RWPE1 (cell line): ENCODE measurements around the gene KRT36.

Source experiments
- CTCF ChIA-PET: fragments of 350-600 bp; sonication (Branson Sonifier 250); formaldehyde crosslinking; extraction: SDS; loops from one replicate; lab custom pipeline; 2021; lab: Yijun Ruan, JAX
- POLR2A ChIA-PET: fragments of 400-600 bp; formaldehyde crosslinking; extraction: SDS; loops from one replicate; lab custom pipeline; 2020; ENCODE audit warnings: antibody characterized with exemption; ENCODE audit not compliant: low non-redundant PET; lab: Yijun Ruan, JAX
- DNase-seq: peaks from one replicate; pipeline ENCODE4 v3.0.0; 2012; ENCODE audit warnings: low spot score
- H3K27ac ChIP-seq: fragments of 450-650 bp; 2 replicates; pipeline ENCODE4 v1.5.1; 2017
- TF ChIP-seq, protein P1 (sequence below): fragments of 450-650 bp; conservative IDR thresholded peaks from 2 replicates; pipeline ENCODE4 v1.5.1; 2017; ENCODE audit warnings: low read depth, mild to moderate bottlenecking

The KRT36 gene

DNA sequence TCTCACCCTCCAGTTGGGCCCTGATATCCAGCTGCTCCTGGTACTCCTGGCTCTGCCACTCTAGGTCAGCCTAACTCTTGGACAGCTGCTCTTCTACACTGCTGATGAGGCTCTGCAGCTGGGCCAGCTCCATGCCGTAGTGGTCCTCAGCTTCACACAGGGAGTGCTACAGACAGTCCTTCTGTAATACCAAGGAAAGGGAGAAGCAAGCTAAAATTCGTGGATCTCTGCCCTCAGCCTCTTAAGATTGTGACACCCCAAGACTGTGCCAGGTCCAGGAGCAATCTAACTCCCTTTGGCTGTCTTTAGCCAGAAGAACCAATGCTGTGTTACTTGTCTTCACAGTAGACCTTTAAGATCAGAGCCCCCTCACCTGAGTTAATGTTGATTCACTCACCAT is 41.2 kb downstream of the KRT36 start:
- CTCF ChIA-PET = no interaction called here
- DNase-seq = no peak
- H3K27ac ChIP-seq = no peak overlapping the region
- POLR2A ChIA-PET = no interaction called here
- TF ChIP-seq, protein P1, sequence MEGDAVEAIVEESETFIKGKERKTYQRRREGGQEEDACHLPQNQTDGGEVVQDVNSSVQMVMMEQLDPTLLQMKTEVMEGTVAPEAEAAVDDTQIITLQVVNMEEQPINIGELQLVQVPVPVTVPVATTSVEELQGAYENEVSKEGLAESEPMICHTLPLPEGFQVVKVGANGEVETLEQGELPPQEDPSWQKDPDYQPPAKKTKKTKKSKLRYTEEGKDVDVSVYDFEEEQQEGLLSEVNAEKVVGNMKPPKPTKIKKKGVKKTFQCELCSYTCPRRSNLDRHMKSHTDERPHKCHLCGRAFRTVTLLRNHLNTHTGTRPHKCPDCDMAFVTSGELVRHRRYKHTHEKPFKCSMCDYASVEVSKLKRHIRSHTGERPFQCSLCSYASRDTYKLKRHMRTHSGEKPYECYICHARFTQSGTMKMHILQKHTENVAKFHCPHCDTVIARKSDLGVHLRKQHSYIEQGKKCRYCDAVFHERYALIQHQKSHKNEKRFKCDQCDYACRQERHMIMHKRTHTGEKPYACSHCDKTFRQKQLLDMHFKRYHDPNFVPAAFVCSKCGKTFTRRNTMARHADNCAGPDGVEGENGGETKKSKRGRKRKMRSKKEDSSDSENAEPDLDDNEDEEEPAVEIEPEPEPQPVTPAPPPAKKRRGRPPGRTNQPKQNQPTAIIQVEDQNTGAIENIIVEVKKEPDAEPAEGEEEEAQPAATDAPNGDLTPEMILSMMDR = no peak

DNA sequence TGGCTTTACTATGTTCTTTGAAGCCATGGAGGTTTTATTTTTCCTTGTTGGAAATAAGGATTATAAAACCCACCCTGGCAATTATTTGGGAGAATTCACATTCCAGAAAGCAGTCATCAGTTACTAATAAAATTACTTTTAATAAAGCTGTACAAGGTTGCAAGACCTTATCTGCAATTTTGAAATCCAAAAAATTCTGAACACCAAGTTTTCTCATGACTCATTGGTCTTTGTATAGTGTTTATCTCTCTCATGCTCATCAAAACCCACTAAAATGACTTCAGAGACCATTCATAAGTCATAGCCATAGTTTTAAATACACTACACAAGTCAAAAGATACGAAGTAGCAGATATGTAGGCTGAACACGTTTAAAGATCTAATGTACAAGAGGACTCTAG is 42.9 kb downstream of the KRT36 start:
- ChIA-PET POLR2A (no interaction called here), CTCF (no interaction called here)
- no peak overlapping the region for H3K27ac ChIP-seq
- TF ChIP-seq, protein P1 = no peak
- DNase-seq = no peak

DNA sequence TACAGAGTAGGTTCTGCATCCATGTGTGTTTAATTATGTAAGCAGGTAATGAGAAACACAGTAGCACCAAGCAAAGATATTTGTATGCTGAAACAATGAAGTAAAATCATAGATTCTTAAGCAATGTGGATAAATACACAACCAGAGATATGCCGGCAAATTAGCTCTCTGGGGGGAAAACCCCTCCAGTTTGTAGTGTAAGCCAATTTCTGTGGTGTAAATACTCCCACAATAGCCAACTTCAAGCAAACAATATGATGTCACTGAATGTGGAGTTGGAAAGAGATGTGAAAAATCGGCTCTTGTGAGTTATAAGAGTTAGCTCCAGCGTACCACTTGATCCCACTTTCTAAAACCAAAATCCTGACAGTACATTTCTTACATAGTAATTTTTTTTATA is 45.1 kb downstream of the KRT36 start:
- ChIA-PET CTCF (no interaction called here), POLR2A (no interaction called here)
- H3K27ac ChIP-seq = no peak overlapping the region
- no peak for DNase-seq
- TF ChIP-seq, protein P1 = no peak

DNA sequence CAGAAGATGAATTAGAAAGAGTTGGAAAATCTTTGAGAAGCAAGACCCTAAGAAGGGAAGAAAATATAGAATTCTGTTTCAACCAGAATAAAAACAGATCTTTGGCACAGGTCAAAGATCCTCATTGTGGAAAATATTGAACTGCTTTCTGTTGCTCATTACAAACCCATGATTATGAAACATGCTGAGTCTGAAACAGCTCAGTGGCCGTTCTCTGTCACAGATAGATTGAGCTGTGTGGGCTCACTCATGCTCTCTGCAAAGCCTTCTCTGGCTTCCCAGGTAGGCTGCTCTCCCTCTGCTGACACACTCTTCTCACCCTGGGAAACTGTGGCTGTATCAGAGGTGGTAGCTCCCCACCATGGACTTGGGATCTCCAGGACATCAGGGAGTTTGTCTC is 45.5 kb downstream of the KRT36 start:
- no peak for DNase-seq
- POLR2A ChIA-PET = no interaction called here
- H3K27ac ChIP-seq = no peak overlapping the region
- TF ChIP-seq, protein P1 = no peak
- CTCF ChIA-PET = no interaction called here

DNA sequence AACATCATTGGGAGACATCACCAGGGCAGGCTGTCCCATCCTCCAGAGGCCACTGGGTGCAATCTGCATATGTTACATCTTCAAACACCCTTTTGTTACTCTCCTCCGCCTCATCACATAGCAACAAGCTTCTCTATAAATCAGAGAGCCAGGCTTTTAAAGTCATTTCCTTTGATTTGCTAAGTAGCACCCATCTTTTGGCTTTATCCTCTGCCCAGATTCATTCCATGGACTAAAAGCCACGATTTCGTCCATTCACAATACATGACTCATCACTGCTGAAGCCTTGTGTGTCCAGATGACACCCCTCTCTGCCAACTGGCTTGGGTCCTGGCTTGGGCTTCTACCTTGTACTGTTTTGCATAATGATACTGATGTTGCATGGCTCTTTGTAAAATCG is 47.0 kb downstream of the KRT36 start:
- TF ChIP-seq, protein P1 = no peak
- H3K27ac ChIP-seq = no peak overlapping the region
- ChIA-PET POLR2A (no interaction called here), CTCF (no interaction called here)
- no peak for DNase-seq

DNA sequence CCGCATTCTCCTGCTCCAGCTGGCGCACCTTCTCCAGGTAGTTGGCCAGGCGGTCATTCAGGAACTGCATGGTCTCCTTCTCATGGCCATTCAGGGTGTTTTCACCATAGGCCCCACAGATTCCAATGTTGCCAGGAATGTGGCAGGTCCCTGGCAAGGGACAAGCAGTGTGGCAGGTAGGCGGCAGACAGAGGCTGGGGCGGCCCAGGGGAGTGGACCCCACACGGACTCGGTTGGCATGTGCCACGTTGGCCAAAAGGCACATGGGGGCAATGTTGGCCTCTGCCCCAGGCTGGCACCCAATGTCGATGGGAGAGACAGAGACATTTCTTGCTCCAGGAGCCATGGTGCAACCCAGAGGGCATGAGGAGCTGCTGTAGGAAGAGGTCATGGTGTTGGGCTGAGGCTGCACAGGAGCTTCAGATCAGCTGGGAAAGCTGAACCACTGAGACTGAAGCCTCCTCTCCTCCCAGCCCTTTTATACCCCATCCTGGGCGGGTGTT is 49.1 kb downstream of the KRT36 start, which contains the start of gene KRT38:
Gene KRT38 (minus strand): TSS at position 453 of the 503 bp plus-strand sequence. CDS start 62 bp downstream, at position 391.
- POLR2A ChIA-PET = no interaction called here

More for the DNA sequence above, 49.1 kb downstream of the KRT36 start, which contains the start of gene KRT38:
- no peak for DNase-seq
- no peak within 1 kb of the TSS for H3K27ac ChIP-seq
- CTCF ChIA-PET = interaction anchor here (1.0 kb wide), 1 partner anchor 12 kb away, joined by 3 read pairs; no protein-coding TSS in a partner anchor
- TF ChIP-seq, protein P1 = no peak
